DOHH2 (cell line): ENCODE measurements around the gene FCHSD2.
A peak's percentile ranks its signal among the peaks of the same experiment; 100 is the strongest.

ENCODE experiments used
- H3F3A ChIP-seq: fragments of 200-600 bp; sonication (generic), shearing (Covaris generic); 2 replicates; pipeline ENCODE4 v1.6.0; 2016; ENCODE audit warnings: antibody characterized with exemption, mild to moderate bottlenecking; ENCODE audit not compliant: control insufficient read depth, insufficient read depth
- H3K27ac ChIP-seq: fragments of 200-600 bp; sonication (generic); 2 replicates; pipeline ENCODE4 v1.5.1; 2014; ENCODE audit warnings: low read depth, mild to moderate bottlenecking, low read length, moderate library complexity
- H3K27me3 ChIP-seq: fragments of 200-600 bp; sonication (generic); 2 replicates; pipeline ENCODE4 v1.6.1; 2014; ENCODE audit warnings: mild to moderate bottlenecking, low read length, mixed read lengths; ENCODE audit not compliant: control insufficient read depth
- H3K36me3 ChIP-seq: fragments of 200-600 bp; sonication (generic); 2 replicates; pipeline ENCODE4 v1.6.1; 2014; ENCODE audit warnings: mild to moderate bottlenecking, low read length, moderate library complexity, mixed read lengths; ENCODE audit not compliant: control insufficient read depth
- H3K4me1 ChIP-seq: fragments of 200-600 bp; sonication (generic); 2 replicates; pipeline ENCODE4 v1.6.1; 2014; ENCODE audit warnings: mild to moderate bottlenecking, low read length, mixed read lengths; ENCODE audit not compliant: control insufficient read depth
- H3K4me2 ChIP-seq: fragments of 200-600 bp; sonication (generic); 2 replicates; pipeline ENCODE4 v1.6.0; 2014; ENCODE audit warnings: mild to moderate bottlenecking, low read length, moderate library complexity
- H3K4me3 ChIP-seq: fragments of 200-600 bp; sonication (generic); 2 replicates; pipeline ENCODE4 v1.5.1; 2014; ENCODE audit warnings: mild to moderate bottlenecking, low read length, mixed read lengths
- H3K79me2 ChIP-seq: fragments of 200-600 bp; sonication (generic); 2 replicates; pipeline ENCODE4 v1.6.1; 2014; ENCODE audit warnings: mild to moderate bottlenecking, low read length, mixed read lengths; ENCODE audit not compliant: control insufficient read depth
- H3K9me2 ChIP-seq: fragments of 200-600 bp; sonication (generic); replicated peaks from 2 replicates; pipeline ENCODE4 v1.6.1; 2014; ENCODE audit warnings: mild to moderate bottlenecking, low read length, mixed read lengths; ENCODE audit not compliant: control insufficient read depth
- H3K9me3 ChIP-seq: fragments of 200-600 bp; sonication (generic); 2 replicates; pipeline ENCODE4 v1.6.1; 2014; ENCODE audit warnings: antibody characterized with exemption, low read length, mixed read lengths; ENCODE audit not compliant: control insufficient read depth, insufficient read depth
- H4K20me1 ChIP-seq: fragments of 200-600 bp; sonication (generic); 2 replicates; pipeline ENCODE4 v1.6.0; 2014; ENCODE audit warnings: low read depth, mild to moderate bottlenecking, antibody characterized with exemption, low read length, moderate library complexity; ENCODE audit not compliant: control insufficient read depth, insufficient read depth
- CTCF ChIP-seq: fragments of 200-600 bp; sonication (generic); IDR thresholded peaks from one replicate; pipeline ENCODE4 v1.5.1; 2014; ENCODE audit warnings: antibody characterized with exemption, mild to moderate bottlenecking, low read depth, low read length; ENCODE audit not compliant: poor library complexity, severe bottlenecking
- EZH2phosphoT487 ChIP-seq: fragments of 200-600 bp; sonication (generic); IDR thresholded peaks from 2 replicates; pipeline ENCODE4 v1.6.1; 2017; ENCODE audit warnings: borderline replicate concordance, mild to moderate bottlenecking, antibody characterized with exemption, low read length, moderate library complexity, mixed read lengths

Gene FCHSD2

GRCh38 chr11:73149105-73149504 lies 7.0 kb upstream of the FCHSD2 start:
- Histone ChIP-seq H3K79me2 (peaks cover 5% of the 10 kb centered on the region; the same call in 1 of the 2 replicates), H4K20me1 (no peaks in the 10 kb centered on the region), H3K4me3 (peak overlapping the region; percentile 20; the same call in 1 of the 2 replicates), H3K27ac (peak overlapping the region; percentile 98), H3F3A (peaks cover 31% of the 10 kb centered on the region), H3K9me2 (no peaks in the 10 kb centered on the region), H3K9me3 (no peaks in the 10 kb centered on the region), H3K27me3 (no peaks in the 10 kb centered on the region), H3K36me3 (peaks cover 32% of the 10 kb centered on the region), H3K4me1 (peaks cover 100% of the 10 kb centered on the region), H3K4me2 (peak overlapping the region; percentile 94)
- TF ChIP-seq EZH2phosphoT487 (no peak), CTCF (no peak)

- peak overlapping the region; percentile 31 for H3K4me2 ChIP-seq
- H3K27me3 ChIP-seq = no peaks in the 10 kb centered on the region
- H3K9me3 ChIP-seq = no peaks in the 10 kb centered on the region
- no peaks in the 10 kb centered on the region for H3K9me2 ChIP-seq
- peaks cover 23% of the 10 kb centered on the region for H3K36me3 ChIP-seq
- peaks cover 5% of the 10 kb centered on the region; the same call in 1 of the 2 replicates for H3K79me2 ChIP-seq
- H3F3A ChIP-seq = peaks cover 32% of the 10 kb centered on the region
- TF ChIP-seq CTCF (no peak), EZH2phosphoT487 (no peak)
- peaks cover 100% of the 10 kb centered on the region for H3K4me1 ChIP-seq
- H4K20me1 ChIP-seq = no peaks in the 10 kb centered on the region
- 0 out of 2 replicates have a peak overlapping the region, but pooled peaks have one; percentile 8 for H3K4me3 ChIP-seq
- H3K27ac ChIP-seq = peak overlapping the region; percentile 12
These were observed 5.9 kb upstream of the FCHSD2 start for GRCh38 chr11:73147771-73148681.

GRCh38 chr11:73145986-73146575 lies 4.0 kb upstream of the FCHSD2 start:
- H3K9me2 ChIP-seq = no peaks in the 10 kb centered on the region
- H3K36me3 ChIP-seq = peaks cover 21% of the 10 kb centered on the region
- no peaks in the 10 kb centered on the region for H3K27me3 ChIP-seq
- 0 out of 2 replicates have a peak overlapping the region, but pooled peaks have one; percentile 3 for H3K27ac ChIP-seq
- peaks cover 15% of the 10 kb centered on the region for H3F3A ChIP-seq
- no peaks in the 10 kb centered on the region for H4K20me1 ChIP-seq
- H3K4me3 ChIP-seq = no peak overlapping the region
- H3K4me1 ChIP-seq = peaks cover 83% of the 10 kb centered on the region
- peak overlapping the region; percentile 31; the same call in 1 of the 2 replicates for H3K4me2 ChIP-seq
- no peak for TF ChIP-seq CTCF
- TF ChIP-seq EZH2phosphoT487 = no peak
- peaks cover 14% of the 10 kb centered on the region for H3K79me2 ChIP-seq
- H3K9me3 ChIP-seq = no peaks in the 10 kb centered on the region
